Stimulated activated naive CD8-positive, alpha-beta T cell treated with anti-CD3 and anti-CD28 coated beads, Interleukin-15, amount 100 ng/mL, for 72 hours (primary cell): ENCODE data around the gene MYO3A.
"Not testable (repeated sequence)": the region's sequence is repeated elsewhere in the genome, so short reads cannot be mapped to it uniquely, and the experiment has no call there.

ENCODE experiments used
- ATAC-seq: fragments of 150-1000 bp; cut with Tn5 transposase; 2 replicates; pipeline ENCODE4 v1.10.0; 2021; ENCODE audit warnings: mild to moderate bottlenecking, moderate library complexity
- DNase-seq, 2 donors: peaks; one replicate each; pipeline ENCODE4 v3.0.0; 2021 to 2022
- H3K27ac Mint-ChIP-seq, 2 donors: one replicate each; pipeline ENCODE4 v1.8.0; 2022; ENCODE audit warnings: mild to moderate bottlenecking in 2 of 2, mixed read lengths in 2 of 2, moderate library complexity in 2 of 2
- H3K27me3 Mint-ChIP-seq: one replicate; pipeline ENCODE4 v1.8.0; 2022; ENCODE audit warnings: mixed read lengths
- H3K4me1 Mint-ChIP-seq: one replicate; pipeline ENCODE4 v1.8.0; 2022; ENCODE audit warnings: mild to moderate bottlenecking, mixed read lengths
- H3K4me3 Mint-ChIP-seq, 2 donors: one replicate each; pipeline ENCODE4 v1.8.0; 2022; ENCODE audit warnings: mild to moderate bottlenecking in 2 of 2, mixed read lengths in 2 of 2, moderate library complexity in 1 of 2
- H3K9me3 Mint-ChIP-seq, 2 donors: one replicate each; pipeline ENCODE4 v1.8.0; 2022; ENCODE audit warnings: mixed read lengths in 2 of 2

Gene MYO3A

GRCh38 chr10:26097549-26097948, 163.5 kb downstream of the MYO3A start:
- not testable (repeated sequence) for H3K4me1 Mint-ChIP-seq, H3K4me3 Mint-ChIP-seq, ATAC-seq, DNase-seq, H3K27ac Mint-ChIP-seq
- peaks cover 16 to 20% of the 10 kb centered on the region in 2 donors for H3K9me3 Mint-ChIP-seq
- H3K27me3 Mint-ChIP-seq = peaks cover 24% of the 10 kb centered on the region

GRCh38 chr10:26112532-26112931, 178.5 kb downstream of the MYO3A start:
- no peak for ATAC-seq
- no peak overlapping the region for H3K4me3 Mint-ChIP-seq
- no peak for DNase-seq
- H3K4me1 Mint-ChIP-seq = no peaks in the 10 kb centered on the region
- no peaks in the 10 kb centered on the region for H3K9me3 Mint-ChIP-seq
- H3K27me3 Mint-ChIP-seq = peaks cover 17% of the 10 kb centered on the region
- H3K27ac Mint-ChIP-seq = no peak overlapping the region

GRCh38 chr10:26138613-26139012, 204.6 kb downstream of the MYO3A start:
- ATAC-seq (no peak), DNase-seq (no peak)
- peaks cover 7 to 8% of the 10 kb centered on the region in 2 donors for H3K9me3 Mint-ChIP-seq
- no peak overlapping the region for H3K27ac Mint-ChIP-seq
- no peak overlapping the region for H3K4me3 Mint-ChIP-seq
- no peaks in the 10 kb centered on the region for H3K4me1 Mint-ChIP-seq
- H3K27me3 Mint-ChIP-seq = peaks cover 13% of the 10 kb centered on the region

GRCh38 chr10:26156019-26156418, 222.0 kb downstream of the MYO3A start:
- Mint-ChIP-seq H3K27me3 (peaks cover 8% of the 10 kb centered on the region), H3K9me3 (no peaks in the 10 kb centered on the region), H3K4me3 (no peak overlapping the region), H3K4me1 (no peaks in the 10 kb centered on the region), H3K27ac (no peak overlapping the region)
- ATAC-seq (no peak), DNase-seq (no peak)

GRCh38 chr10:26157734-26158133, 223.7 kb downstream of the MYO3A start:
- no peak overlapping the region for H3K27ac Mint-ChIP-seq
- no peak for ATAC-seq
- DNase-seq = no peak
- no peaks in the 10 kb centered on the region for H3K9me3 Mint-ChIP-seq
- H3K4me3 Mint-ChIP-seq = no peak overlapping the region
- peaks cover 5% of the 10 kb centered on the region for H3K27me3 Mint-ChIP-seq
- H3K4me1 Mint-ChIP-seq = no peaks in the 10 kb centered on the region

GRCh38 chr10:26169466-26169865, 235.4 kb downstream of the MYO3A start:
- Mint-ChIP-seq H3K9me3 (no peaks in the 10 kb centered on the region), H3K4me1 (no peaks in the 10 kb centered on the region), H3K4me3 (no peak overlapping the region), H3K27ac (no peak overlapping the region), H3K27me3 (peaks cover 12% of the 10 kb centered on the region)
- ATAC-seq (no peak), DNase-seq (no peak)

GRCh38 chr10:26172131-26172530, 238.1 kb downstream of the MYO3A start:
- Mint-ChIP-seq H3K27me3 (peaks cover 24% of the 10 kb centered on the region), H3K9me3 (no peaks in the 10 kb centered on the region), H3K4me3 (no peak overlapping the region), H3K4me1 (no peaks in the 10 kb centered on the region), H3K27ac (no peak overlapping the region)
- ATAC-seq = no peak
- DNase-seq = no peak

GRCh38 chr10:26173837-26174236, 239.8 kb downstream of the MYO3A start:
- no peak overlapping the region for H3K27ac Mint-ChIP-seq
- ATAC-seq = no peak
- no peak for DNase-seq
- no peak overlapping the region for H3K4me3 Mint-ChIP-seq
- no peaks in the 10 kb centered on the region for H3K9me3 Mint-ChIP-seq
- peaks cover 33% of the 10 kb centered on the region for H3K27me3 Mint-ChIP-seq
- no peaks in the 10 kb centered on the region for H3K4me1 Mint-ChIP-seq

GRCh38 chr10:26177341-26177740, 243.3 kb downstream of the MYO3A start:
- no peak overlapping the region for H3K27ac Mint-ChIP-seq
- no peaks in the 10 kb centered on the region for H3K4me1 Mint-ChIP-seq
- ATAC-seq (peak; percentile 35), DNase-seq (no peak)
- H3K27me3 Mint-ChIP-seq = peaks cover 21% of the 10 kb centered on the region
- H3K9me3 Mint-ChIP-seq = no peaks in the 10 kb centered on the region
- H3K4me3 Mint-ChIP-seq = no peak overlapping the region

- no peak for ATAC-seq
- DNase-seq = no peak
- H3K4me1 Mint-ChIP-seq = peaks cover 6% of the 10 kb centered on the region
- H3K4me3 Mint-ChIP-seq = no peak overlapping the region
- no peak overlapping the region for H3K27ac Mint-ChIP-seq
- peaks cover 3% of the 10 kb centered on the region for H3K27me3 Mint-ChIP-seq
- H3K9me3 Mint-ChIP-seq = peaks cover 12 to 21% of the 10 kb centered on the region in 2 donors
Measured at GRCh38 chr10:26194275-26194674, 260.2 kb downstream of the MYO3A start.

GRCh38 chr10:26197248-26197647, 263.2 kb downstream of the MYO3A start:
- Mint-ChIP-seq H3K4me1 (peaks cover 6% of the 10 kb centered on the region), H3K27ac (no peak overlapping the region), H3K4me3 (no peak overlapping the region), H3K9me3 (peaks cover 10 to 20% of the 10 kb centered on the region in 2 donors), H3K27me3 (no peaks in the 10 kb centered on the region)
- ATAC-seq (no peak), DNase-seq (no peak)

GRCh38 chr10:26198119-26198518, 264.1 kb downstream of the MYO3A start:
- Mint-ChIP-seq H3K27ac (peak overlapping the region in 1 of 2 donors; percentile 23), H3K27me3 (no peaks in the 10 kb centered on the region), H3K9me3 (peaks cover 10 to 20% of the 10 kb centered on the region in 2 donors), H3K4me3 (no peak overlapping the region), H3K4me1 (peaks cover 6% of the 10 kb centered on the region)
- DNase-seq (no peak), ATAC-seq (no peak)

GRCh38 chr10:26199841-26200240, 265.8 kb downstream of the MYO3A start:
- Mint-ChIP-seq H3K4me1 (peaks cover 6% of the 10 kb centered on the region), H3K27ac (no peak overlapping the region), H3K4me3 (no peak overlapping the region), H3K9me3 (peaks cover 10 to 20% of the 10 kb centered on the region in 2 donors), H3K27me3 (peaks cover 11% of the 10 kb centered on the region)
- DNase-seq (no peak), ATAC-seq (no peak)

GRCh38 chr10:26205223-26205622, 271.2 kb downstream of the MYO3A start:
- no peak for DNase-seq
- H3K4me3 Mint-ChIP-seq = no peak overlapping the region
- H3K9me3 Mint-ChIP-seq = no peaks in the 10 kb centered on the region
- H3K27ac Mint-ChIP-seq = no peak overlapping the region
- no peak for ATAC-seq
- no peaks in the 10 kb centered on the region for H3K4me1 Mint-ChIP-seq
- peaks cover 11% of the 10 kb centered on the region for H3K27me3 Mint-ChIP-seq

- peaks cover 27% of the 10 kb centered on the region for H3K4me1 Mint-ChIP-seq
- DNase-seq (no peak), ATAC-seq (no peak)
- H3K27me3 Mint-ChIP-seq = no peaks in the 10 kb centered on the region
- H3K27ac Mint-ChIP-seq = no peak overlapping the region
- no peaks in the 10 kb centered on the region for H3K9me3 Mint-ChIP-seq
- H3K4me3 Mint-ChIP-seq = no peak overlapping the region
Measured at GRCh38 chr10:26211781-26212444, 277.9 kb downstream of the MYO3A start.

GRCh38 chr10:26212511-26212910, 278.5 kb downstream of the MYO3A start:
- no peaks in the 10 kb centered on the region for H3K27me3 Mint-ChIP-seq
- no peak for DNase-seq
- no peaks in the 10 kb centered on the region for H3K9me3 Mint-ChIP-seq
- no peak overlapping the region for H3K27ac Mint-ChIP-seq
- ATAC-seq = no peak
- H3K4me3 Mint-ChIP-seq = no peak overlapping the region
- peaks cover 33% of the 10 kb centered on the region for H3K4me1 Mint-ChIP-seq
